D341Med (cell line): Measurements from ENCODE around the gene ITGB8.

Source experiments
- DNase-seq: peaks from one replicate; pipeline ENCODE4 v3.0.0; 2012; ENCODE audit warnings: low spot score

Gene ITGB8

DNA sequence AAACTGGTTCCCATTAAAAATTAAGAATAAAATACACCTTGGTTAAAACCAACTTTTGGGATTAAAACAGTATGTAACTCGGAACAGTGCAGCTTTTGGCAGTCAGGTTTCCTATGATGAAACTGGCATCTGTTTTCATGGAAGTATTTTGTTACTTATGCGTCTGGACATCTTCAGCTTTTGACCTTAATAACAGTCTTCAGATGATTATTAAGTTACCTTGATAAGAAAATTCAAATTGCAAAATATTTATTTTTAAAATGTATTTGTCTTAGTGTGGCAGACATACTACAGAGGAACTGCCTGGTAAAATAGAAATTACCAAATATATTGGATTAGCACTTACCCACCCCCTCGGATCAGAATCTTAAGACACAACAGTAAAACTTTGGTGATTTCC is 100.0 kb downstream of the ITGB8 start:
- no peak for DNase-seq

DNA sequence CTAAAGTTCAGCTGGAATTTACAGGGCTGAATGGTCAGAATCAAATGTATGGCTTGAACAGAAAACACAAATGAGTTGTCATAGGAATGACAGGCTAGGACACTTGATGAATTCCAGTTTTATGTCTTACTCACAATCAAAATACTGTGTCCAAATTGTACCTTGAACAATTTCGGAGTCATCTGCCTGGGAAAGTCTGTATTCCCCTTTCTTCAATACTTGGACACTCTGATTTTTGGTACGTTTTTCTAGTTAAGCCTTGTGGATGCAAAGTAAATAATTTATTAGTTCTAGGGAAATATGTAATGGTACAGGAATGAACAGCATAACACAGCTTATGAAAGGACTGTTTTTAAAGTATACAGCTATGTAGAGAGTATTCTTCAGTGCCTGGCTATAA is 100.4 kb downstream of the ITGB8 start:
- no peak for DNase-seq

DNA sequence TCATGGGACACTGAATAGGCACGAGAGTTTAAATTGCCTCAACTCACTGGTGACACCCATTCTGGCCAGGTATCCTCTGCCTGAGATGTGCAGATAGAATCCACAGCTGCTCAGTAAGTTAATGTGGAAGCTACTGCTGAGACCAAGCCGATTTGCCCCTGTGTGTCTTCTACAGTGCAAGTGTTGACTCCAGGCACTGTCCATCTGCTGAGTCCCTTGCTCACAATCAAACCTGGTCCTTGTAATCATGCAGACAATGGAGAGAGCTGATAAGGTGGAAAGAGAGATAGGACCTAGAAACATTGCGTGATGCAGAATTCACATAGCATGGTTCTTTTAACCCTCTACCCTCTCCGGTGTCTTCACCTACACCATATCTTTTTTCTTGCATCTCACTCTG is 101.4 kb downstream of the ITGB8 start:
- DNase-seq = no peak

DNA sequence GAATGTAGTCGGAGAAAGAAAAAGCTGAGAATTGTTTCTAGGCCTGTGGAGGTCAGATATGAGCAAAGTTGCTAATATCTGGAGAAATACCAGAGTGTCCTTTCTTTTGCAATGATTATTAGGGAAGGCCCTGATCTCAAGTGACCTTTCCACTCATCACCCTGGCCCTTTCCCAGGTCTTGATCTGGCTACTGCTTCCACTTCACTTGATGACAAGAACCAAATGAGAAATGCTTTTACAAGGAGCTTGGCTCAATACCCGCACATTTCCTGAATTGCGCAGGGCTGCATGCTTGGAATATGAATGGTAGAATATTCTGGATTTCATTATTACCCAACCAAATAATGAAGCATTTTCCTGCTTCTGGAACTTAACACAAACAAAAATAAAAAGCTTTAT is 104.6 kb downstream of the ITGB8 start:
- no peak for DNase-seq

DNA sequence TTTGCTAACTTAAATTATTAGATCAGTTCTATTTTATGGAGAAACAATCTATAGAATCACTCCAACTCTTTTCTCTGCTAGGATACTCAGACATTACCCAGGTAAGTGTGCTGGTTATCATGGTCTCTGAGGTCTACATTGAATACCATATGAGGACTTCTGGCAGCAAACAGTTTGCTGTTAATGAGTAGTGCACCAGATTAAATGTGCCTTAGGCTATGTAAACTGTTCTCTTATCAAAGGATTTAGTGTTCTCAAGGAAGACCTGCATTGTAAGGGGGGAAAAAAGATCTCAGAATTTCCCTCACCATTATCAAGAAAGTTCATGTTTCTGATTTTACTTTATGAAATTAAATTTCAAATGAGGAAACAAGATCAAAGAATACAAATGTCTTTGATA is 107.5 kb downstream of the ITGB8 start:
- DNase-seq = no peak

DNA sequence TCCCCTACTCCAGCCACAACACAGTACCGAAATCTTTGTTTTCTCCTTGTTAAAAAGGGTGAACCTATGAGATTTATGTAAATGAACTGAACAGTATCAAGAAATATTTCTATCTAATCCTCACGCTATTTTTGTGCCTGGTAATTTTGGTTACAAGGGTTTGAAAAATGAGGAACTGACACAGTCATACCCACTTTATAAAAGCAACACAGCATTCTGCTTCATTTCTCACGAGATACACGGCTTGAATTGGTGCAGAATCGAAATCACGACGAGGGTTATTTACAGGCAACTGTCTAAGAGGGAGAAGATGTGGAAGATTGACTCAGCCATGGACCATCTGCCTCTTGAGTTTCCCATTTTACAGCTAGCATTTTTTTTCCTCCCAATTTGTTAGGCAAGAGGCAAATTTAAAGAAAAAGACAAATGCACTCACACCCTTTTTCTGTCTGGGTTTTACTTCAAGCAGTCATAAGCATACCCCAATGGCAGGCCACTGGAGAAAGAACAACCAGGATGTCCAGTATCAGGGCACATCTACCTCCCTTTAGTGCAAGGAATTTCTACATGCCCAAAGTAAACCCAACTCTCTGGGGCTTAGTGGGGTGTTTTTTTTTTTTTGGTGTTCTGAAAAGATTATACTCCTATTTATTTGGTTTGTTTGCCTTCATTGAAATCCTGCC is 108.1 kb downstream of the ITGB8 start:
- DNase-seq = no peak

DNA sequence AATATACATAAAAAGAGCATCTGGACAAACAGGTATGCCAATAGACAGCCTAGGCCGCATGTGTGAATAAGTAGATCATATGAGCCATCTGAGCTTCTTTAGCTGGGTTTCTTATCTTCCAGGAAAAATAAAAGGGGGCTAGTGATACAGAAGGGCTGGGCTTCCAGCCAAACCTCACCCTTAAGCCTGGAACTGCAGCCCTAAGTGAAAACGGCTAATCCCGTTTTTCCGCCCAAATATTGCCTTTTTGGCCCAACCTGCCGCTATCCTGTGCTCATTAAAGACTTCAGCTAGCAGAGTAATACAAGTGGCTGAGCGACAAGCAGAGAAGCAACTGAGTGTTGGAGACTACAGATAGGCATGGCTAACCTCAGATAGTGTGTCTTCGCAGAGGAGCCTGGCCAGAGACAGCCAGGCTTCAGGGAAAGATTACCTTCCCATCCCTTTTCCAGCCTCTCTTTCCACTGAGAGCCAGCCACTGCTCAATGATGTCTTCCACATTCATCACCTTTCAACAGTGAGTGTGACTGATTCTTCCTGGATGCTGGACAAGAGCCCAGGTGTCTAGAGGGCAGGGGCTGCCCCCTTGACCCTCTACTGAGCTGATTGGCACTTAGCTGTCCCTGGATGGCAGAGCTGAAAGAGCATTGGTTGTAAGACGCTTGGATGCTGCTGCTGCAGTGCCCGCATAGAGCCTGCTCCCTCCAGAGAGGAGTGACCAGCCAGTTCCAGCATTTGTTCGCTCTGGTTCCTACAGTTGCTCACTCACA is 108.9 kb downstream of the ITGB8 start:
- peak; percentile 27 for DNase-seq

DNA sequence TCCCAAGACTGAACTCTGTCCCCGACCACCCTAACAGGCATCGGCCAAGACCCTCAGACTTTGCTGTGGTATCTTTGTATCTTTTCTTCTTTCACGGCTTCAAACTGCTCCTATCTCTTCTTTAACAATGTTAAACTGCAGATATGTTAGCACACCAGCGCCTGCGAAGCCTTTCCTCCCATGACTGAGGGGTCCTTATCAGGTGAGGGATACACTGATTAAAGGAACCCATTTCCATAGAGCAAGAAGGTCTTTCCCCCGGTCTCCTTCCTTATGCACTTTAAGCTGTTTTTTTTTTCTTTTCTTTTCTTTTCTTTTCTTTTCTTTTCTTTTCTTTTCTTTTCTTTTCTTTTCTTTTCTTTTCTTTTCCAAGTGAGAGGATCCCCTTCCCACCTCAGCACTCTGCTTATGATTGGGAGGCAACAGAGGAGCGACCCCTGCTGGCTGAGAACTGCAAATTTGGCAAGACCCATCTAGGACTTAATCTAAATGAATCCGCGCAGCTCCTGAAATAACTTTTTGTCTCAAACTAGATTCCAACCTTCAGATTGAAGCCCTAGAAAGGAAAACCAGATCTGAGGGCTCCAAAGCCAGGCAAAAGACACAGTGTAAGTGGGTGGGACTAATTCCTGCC is 109.9 kb downstream of the ITGB8 start:
- DNase-seq = no peak

DNA sequence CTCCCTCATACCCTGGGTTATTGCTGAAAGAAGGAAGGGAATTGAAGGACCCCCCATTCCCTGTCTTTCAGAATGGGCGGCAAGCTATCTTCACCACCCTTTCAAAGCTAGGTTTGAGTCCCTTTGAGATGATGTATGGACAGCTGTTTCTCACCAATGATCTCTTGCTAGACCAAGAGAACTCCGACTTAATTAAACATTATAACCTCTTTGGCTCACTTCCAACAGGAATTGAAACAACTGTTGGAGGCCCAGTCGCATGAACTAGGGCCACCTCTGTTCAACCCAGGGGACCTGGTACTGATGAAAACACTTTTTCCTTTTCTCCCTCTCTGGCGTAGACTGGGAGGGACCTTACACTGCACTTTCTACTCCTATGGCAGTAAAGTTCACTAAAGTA is 110.6 kb downstream of the ITGB8 start:
- no peak for DNase-seq

DNA sequence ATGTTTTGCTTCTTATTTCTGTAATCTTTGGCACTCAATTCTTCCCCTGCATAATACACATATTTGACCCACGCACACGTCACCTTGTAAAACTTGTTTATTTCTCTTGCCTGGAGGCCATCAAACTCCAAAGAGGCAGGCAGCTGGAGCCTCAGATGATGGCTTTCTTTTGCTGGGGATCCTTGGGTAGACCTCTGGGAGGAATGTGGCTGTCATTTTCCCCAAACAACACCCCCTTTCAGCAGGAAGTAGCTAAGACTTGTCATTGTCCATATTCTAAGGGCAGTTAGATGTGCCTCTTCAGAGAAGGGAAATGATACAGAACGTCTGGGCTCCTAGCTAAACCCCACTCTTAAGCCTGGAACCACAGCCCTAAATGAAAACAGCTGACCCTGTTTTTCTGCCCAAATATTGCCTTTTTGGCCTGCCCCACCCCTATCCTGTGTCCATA is 111.3 kb downstream of the ITGB8 start:
- DNase-seq = no peak

DNA sequence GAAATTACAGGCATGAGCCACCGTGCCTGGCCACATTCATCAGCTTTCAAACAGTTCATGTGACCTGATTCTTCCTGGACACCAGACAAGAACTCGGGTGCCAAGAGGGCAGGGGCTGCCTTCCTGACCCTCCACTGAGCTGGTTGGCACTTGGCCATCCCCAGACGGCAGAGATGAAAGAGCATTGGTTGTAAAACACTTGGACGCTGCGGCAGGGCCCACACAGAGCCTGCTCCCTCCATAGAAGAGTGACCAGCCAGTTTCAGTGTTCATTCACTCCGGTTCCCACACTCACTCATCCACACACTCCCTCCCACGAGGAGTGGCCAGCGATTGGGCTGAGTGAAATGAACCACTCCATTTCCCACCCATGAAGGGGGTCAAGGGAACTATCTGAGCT is 112.3 kb downstream of the ITGB8 start:
- no peak for DNase-seq

DNA sequence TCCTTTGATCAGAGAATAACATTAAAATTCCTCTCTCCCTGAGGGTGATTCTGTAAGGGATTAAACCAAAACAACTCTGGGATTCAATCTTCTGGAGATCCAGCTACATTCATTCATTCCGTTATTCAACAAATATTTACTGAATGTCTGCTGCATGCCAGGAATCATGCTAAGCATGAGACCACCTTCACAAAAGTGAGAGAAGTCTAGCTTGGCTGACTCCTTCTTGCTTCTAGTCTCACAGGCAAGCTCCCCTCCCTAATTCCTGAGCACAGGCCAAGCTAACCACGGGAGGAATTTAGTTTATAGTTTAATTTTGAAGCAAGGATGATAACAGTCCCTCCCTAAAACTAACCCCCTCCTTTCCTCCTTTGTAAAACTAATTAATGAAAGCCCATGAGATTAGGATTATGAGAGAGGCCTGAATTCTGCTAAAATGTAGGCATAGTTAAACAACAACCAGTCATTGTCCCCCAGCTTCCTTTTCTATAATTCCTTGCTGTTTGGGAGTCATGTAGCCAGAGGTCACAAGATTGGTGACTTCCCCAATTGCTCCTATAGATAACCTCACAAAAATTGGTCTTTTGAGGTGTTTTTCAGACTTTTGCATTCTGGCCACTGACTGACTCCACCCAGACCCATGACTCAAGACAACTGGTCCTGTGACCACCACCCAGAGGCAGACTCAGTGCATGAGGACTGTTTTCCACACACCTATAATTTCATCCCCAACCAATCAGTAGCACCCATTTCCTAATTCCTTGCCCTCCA is 113.5 kb downstream of the ITGB8 start:
- no peak for DNase-seq

DNA sequence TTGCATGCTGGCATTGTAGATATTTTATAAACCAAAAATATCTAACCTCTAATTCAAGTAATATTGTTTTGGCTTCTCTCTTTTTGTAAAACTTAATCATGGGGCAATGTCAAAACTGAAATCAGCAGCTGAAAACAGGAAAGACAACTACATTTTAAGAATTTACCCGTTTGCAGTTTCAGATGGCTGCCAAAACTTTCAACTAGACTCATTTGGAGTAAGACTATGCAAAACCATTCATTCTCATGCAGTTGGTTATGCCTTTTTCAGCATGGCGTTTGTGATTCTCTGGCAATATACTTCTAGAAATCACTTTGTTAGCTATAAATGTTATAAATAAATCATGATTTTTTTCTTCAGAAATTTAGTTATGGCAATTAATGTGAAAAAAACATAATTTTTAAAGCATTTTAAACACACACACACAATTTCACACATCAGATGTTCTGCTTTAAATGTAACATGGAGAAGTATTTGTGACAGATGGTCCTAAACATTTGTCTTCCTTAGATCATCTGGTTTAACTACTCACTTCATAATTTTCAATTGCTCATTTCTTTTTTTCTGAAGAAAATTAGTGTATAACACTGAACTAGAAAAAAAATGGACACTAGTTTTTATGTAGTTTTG is 116.4 kb downstream of the ITGB8 start:
- no peak for DNase-seq

DNA sequence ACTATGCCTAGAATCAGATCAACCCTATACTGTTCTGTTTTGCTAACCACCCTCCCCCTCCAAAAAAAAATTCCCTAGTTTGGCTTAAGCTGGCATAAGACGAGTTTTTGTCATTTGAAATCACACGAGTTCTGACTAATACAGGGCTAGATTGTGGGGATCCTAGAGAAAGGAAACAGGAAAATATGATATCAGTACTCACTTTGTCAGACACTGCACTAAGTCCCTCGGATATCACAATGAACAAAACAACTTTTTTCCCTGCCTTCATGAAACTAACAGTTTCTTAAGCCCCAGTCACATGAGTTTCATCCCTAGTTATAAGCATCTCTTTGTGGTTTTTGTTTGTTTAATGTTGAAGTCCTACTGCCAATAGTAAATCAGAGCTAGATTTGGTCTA is 118.5 kb downstream of the ITGB8 start:
- no peak for DNase-seq

DNA sequence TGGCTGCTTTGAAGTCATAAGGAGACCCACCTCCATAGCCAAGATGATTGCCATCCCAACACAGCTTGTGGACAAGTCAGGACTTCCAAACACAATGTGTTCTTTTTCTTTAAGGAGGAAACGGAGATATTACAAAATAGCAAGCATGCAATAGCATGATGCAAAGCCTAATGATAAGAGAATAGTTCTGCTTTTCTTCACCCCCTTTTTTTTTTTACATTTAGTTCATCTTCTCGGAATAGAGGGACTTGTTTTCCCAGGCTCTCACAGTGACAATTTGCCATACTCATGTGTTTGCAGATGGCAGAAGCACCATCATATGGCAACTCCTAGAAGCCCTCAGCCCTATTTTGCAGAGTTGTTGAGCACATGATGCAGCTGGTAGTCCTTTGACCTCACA is 119.8 kb downstream of the ITGB8 start:
- DNase-seq = no peak

DNA sequence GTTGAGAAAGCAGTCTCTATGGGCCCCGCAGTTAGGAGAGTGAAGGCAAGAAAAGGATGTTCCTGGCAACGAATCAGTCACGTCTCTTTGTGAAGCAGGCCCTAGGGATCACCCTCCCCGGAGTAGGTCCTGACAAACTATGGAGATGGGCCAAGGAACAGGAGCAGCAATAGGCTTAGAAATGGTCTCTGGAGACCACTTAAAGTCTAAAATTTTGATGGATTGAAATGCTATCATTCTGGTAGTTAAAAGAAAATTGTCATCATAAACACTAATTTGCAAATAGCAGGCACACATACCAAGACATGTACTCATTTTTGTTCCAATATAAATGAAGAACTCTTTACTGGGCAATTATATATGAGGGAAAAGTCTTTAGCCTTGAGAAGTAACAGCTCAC is 123.5 kb downstream of the ITGB8 start:
- peak; percentile 52 for DNase-seq

DNA sequence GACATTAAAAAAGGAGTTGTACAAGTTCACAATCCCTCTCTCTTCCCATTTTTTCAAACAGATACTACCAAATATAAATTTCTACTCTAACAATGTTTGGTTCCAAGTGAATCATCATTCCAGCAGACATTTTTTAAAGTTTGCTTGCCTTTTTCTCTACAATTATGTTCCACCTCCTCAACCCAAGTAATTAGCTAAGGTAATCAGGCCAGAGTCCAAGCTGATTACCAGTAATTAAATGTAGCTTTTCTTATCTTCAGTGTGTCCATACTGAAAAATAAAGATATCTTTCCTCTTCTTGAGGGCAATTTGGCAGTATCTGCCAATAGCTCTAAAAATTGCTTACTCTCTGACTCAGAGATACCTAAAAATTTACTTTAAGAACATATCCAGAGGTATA is 126.0 kb downstream of the ITGB8 start:
- no peak for DNase-seq

DNA sequence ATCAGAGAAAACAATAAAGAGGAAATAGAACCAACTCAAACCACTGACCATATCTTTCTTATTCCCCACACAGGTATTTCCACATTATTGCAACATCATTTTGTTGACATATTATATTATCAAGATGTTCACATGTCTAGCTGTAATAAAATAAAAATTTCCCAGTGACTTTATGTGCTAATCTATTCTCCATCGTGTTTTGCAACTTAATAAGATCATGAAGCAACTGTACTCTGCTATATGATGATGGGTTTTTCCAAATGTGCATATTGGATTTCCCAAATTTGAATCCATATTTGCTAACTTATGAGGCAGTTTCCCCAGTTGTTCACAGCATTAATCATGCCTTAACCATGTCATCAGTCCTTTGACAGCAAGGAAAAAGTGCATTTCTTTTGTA is 127.8 kb downstream of the ITGB8 start:
- DNase-seq = no peak

DNA sequence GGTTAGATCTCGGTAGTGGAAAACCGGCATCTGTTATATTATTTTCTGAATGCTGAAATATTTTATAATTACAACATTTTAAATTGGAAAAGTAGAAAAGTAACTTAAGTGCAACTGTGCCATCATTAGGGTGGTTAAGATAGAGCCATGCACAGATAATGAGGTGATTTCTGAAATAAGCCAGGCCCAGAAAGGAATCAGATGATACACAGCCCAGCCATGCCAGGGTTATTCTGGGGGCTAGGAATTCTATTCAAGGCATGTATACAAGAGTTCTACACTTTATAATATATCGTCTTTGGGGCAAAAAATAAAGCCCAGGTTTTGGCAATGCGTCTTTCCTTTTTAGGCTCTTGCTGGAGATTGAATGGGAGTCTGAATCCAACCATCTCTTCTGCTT is 128.7 kb downstream of the ITGB8 start:
- DNase-seq = no peak

DNA sequence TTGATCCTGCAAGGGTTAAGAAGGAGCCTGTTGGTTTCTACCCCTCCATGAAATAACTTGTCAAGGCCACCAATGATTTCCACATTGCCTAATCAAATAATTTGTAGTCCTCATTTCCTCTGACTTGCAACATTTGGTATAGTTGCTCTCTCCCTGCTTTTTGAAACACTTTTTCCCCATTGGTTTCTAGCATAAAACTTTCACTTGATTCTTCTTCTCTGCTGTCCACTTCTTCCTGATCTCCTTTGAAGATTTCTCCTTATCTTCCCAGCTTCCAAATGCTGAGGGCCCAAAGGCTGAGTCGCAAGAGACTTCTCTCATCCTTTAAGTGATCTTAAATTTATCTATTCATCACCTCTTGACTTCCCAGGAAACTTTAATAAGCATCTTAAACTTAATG is 134.2 kb downstream of the ITGB8 start:
- DNase-seq = no peak
